WTC11 (cell line): ENCODE measurements around the gene PTPRN2. TPM values are rescaled to one million over a fixed set of nuclear protein-coding genes. Genes with fewer than 3 reads are reported as not detected.

Experiments
- ATAC-seq: fragments of 200-7000 bp; cut with Tn5 transposase; 2 replicates; pipeline ENCODE4 v1.10.0; 2021; ENCODE audit warnings: mild to moderate bottlenecking, moderate library complexity
- CTCF ChIA-PET: fragments of 300-600 bp; sonication (Branson Sonifier 250); formaldehyde crosslinking; loops from one replicate; lab custom pipeline; 2021; ENCODE audit warnings: antibody characterized with exemption; lab: Charles Lee
- POLR2A ChIA-PET: fragments of 350-600 bp; sonication (Branson Sonifier 250); formaldehyde crosslinking; loops from one replicate; lab custom pipeline; 2021; ENCODE audit warnings: antibody characterized with exemption; lab: Charles Lee
- DNase-seq: peaks from one replicate; pipeline ENCODE4 v3.0.0; 2021; ENCODE audit warnings: low spot score
- H3K27ac Mint-ChIP-seq: 2 replicates; pipeline ENCODE4 v1.8.0; 2021; ENCODE audit warnings: mixed read lengths
- H3K27me3 Mint-ChIP-seq: 2 replicates; pipeline ENCODE4 v1.8.0; 2021; ENCODE audit warnings: low read depth, mild to moderate bottlenecking, moderate library complexity, mixed read lengths
- H3K36me3 Mint-ChIP-seq: 2 replicates; pipeline ENCODE4 v1.8.0; 2021; ENCODE audit warnings: mixed read lengths
- H3K4me1 Mint-ChIP-seq: 2 replicates; pipeline ENCODE4 v1.8.0; 2022; ENCODE audit warnings: mixed read lengths
- H3K4me3 Mint-ChIP-seq: 2 replicates; pipeline ENCODE4 v1.8.0; 2021; ENCODE audit warnings: mild to moderate bottlenecking, moderate library complexity, mixed read lengths
- H3K9me3 Mint-ChIP-seq: 2 replicates; pipeline ENCODE4 v1.8.0; 2021; ENCODE audit warnings: mixed read lengths
- NFYB ChIP-seq: sonication (generic); formaldehyde crosslinking; conservative IDR thresholded peaks from 2 replicates; pipeline ENCODE4 v1.8.0; 2022; ENCODE audit warnings: low read depth, missing genetic modification reagents
- SOX15 ChIP-seq: fragments of 250-450 bp; sonication (Bioruptor Pico); IDR thresholded peaks from 2 replicates; pipeline ENCODE4 v1.9.0; 2021; ENCODE audit warnings: mild to moderate bottlenecking
- TEAD4 ChIP-seq: sonication (generic); formaldehyde crosslinking; IDR thresholded peaks from 2 replicates; pipeline ENCODE4 v1.8.0; 2022; ENCODE audit warnings: mild to moderate bottlenecking, missing genetic modification reagents
- ZNF138 ChIP-seq: sonication (generic); formaldehyde crosslinking; conservative IDR thresholded peaks from 2 replicates; pipeline ENCODE4 v1.8.1; 2022; ENCODE audit warnings: mild to moderate bottlenecking, moderate library complexity, missing genetic modification reagents
- ZNF232 ChIP-seq: sonication (generic); formaldehyde crosslinking; IDR thresholded peaks from 2 replicates; pipeline ENCODE4 v1.8.0; 2022; ENCODE audit warnings: mild to moderate bottlenecking, missing genetic modification reagents
- ZNF263 ChIP-seq: sonication (generic); formaldehyde crosslinking; IDR thresholded peaks from 2 replicates; pipeline ENCODE4 v1.8.1; 2022; ENCODE audit warnings: low read depth, mild to moderate bottlenecking, moderate library complexity, missing genetic modification reagents
- ZNF317 ChIP-seq: sonication (generic); formaldehyde crosslinking; IDR thresholded peaks from 2 replicates; pipeline ENCODE4 v1.8.1; 2023; ENCODE audit warnings: low read depth, mild to moderate bottlenecking, moderate library complexity, missing genetic modification reagents, borderline replicate concordance
- ZNF671 ChIP-seq: fragments of 250-450 bp; sonication (Bioruptor Pico); IDR thresholded peaks from 2 replicates; pipeline ENCODE4 v1.8.0; 2021; ENCODE audit warnings: mild to moderate bottlenecking
- total RNA-seq: library from RNA; stranded (reverse); gene quantifications from 3 replicates; pipeline ENCODE4 v1.2.3, GENCODE V29; 2021
- TF ChIP-seq, protein P1 (sequence below): sonication (generic); formaldehyde crosslinking; IDR thresholded peaks from 2 replicates; pipeline ENCODE4 v1.8.1; 2022; ENCODE audit warnings: missing genetic modification reagents, borderline replicate concordance
- TF ChIP-seq, protein P2 (sequence below): sonication (generic); formaldehyde crosslinking; IDR thresholded peaks from 2 replicates; pipeline ENCODE4 v1.8.1; 2023; ENCODE audit warnings: mild to moderate bottlenecking, missing genetic modification reagents
- TF ChIP-seq, protein P3 (sequence below): fragments of 250-450 bp; sonication (Bioruptor Pico); conservative IDR thresholded peaks from 2 replicates; pipeline ENCODE4 v1.9.0; 2021; ENCODE audit warnings: mild to moderate bottlenecking
- TF ChIP-seq, protein P4 (sequence below): sonication (generic); formaldehyde crosslinking; IDR thresholded peaks from 2 replicates; pipeline ENCODE4 v1.8.0; 2022; ENCODE audit warnings: mild to moderate bottlenecking, missing genetic modification reagents
- TF ChIP-seq, protein P5 (sequence below): fragments of 250-450 bp; sonication (Bioruptor Pico); IDR thresholded peaks from 2 replicates; pipeline ENCODE4 v1.8.0; 2021; ENCODE audit warnings: mild to moderate bottlenecking
- TF ChIP-seq, protein P6 (sequence below): sonication (generic); formaldehyde crosslinking; IDR thresholded peaks from 2 replicates; pipeline ENCODE4 v1.8.1; 2023; ENCODE audit warnings: mild to moderate bottlenecking, missing genetic modification reagents, borderline replicate concordance

Gene PTPRN2
- total RNA-seq, 1 experiment from 2014 or later, result 4.7 TPM

DNA sequence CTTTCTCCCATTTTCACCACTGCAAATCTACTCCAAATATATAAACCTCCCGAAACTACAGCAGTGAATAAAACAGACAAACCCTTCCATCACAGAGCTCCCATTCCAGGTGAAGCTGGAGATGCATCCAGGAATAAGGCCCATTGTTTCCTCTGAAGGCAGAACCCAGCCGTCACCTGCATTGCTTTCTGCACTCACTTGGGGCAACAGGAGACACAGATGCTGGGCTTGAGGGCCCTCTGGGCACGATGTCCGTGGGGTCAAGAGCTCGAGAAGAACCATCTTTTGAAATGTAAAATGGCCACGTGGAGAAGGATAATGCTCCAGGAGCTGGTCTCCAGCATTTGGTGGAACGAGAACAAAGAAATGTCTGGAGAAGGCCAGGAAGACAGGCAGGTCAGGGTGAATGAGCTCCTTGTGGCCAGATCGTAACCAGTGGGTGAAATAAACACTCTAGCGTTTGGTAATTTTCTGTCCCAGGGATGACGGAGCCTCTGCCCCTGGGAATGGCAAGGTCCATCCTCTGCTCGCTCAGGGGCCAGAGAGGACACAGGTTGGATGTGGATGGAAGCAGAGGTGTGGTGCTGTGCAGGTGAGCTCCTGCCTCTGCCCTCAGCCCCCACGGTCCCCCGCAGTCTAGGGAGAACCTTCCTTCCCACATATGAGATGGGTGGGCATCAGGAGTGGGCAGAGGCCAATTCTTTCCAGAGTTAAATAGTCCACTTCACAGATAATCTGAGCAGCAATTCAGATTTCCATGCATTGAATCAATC lies 694.7 kb downstream of the PTPRN2 start:
- ATAC-seq, result no peak
- TF ChIP-seq, protein P1, sequence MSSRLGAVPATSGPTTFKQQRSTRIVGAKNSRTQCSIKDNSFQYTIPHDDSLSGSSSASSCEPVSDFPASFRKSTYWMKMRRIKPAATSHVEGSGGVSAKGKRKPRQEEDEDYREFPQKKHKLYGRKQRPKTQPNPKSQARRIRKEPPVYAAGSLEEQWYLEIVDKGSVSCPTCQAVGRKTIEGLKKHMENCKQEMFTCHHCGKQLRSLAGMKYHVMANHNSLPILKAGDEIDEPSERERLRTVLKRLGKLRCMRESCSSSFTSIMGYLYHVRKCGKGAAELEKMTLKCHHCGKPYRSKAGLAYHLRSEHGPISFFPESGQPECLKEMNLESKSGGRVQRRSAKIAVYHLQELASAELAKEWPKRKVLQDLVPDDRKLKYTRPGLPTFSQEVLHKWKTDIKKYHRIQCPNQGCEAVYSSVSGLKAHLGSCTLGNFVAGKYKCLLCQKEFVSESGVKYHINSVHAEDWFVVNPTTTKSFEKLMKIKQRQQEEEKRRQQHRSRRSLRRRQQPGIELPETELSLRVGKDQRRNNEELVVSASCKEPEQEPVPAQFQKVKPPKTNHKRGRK (CRISPR knock-in tag), result no peak
- TF ChIP-seq SOX15 (no peak), ZNF232 (CRISPR knock-in tag) (no peak), ZNF671 (no peak), TEAD4 (CRISPR knock-in tag) (no peak), ZNF317 (CRISPR knock-in tag) (no peak), ZNF263 (CRISPR knock-in tag) (no peak), ZNF138 (CRISPR knock-in tag) (no peak), NFYB (CRISPR knock-in tag) (no peak)
- TF ChIP-seq, protein P2, sequence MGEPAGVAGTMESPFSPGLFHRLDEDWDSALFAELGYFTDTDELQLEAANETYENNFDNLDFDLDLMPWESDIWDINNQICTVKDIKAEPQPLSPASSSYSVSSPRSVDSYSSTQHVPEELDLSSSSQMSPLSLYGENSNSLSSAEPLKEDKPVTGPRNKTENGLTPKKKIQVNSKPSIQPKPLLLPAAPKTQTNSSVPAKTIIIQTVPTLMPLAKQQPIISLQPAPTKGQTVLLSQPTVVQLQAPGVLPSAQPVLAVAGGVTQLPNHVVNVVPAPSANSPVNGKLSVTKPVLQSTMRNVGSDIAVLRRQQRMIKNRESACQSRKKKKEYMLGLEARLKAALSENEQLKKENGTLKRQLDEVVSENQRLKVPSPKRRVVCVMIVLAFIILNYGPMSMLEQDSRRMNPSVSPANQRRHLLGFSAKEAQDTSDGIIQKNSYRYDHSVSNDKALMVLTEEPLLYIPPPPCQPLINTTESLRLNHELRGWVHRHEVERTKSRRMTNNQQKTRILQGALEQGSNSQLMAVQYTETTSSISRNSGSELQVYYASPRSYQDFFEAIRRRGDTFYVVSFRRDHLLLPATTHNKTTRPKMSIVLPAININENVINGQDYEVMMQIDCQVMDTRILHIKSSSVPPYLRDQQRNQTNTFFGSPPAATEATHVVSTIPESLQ (CRISPR knock-in tag), result no peak
- TF ChIP-seq, protein P3, sequence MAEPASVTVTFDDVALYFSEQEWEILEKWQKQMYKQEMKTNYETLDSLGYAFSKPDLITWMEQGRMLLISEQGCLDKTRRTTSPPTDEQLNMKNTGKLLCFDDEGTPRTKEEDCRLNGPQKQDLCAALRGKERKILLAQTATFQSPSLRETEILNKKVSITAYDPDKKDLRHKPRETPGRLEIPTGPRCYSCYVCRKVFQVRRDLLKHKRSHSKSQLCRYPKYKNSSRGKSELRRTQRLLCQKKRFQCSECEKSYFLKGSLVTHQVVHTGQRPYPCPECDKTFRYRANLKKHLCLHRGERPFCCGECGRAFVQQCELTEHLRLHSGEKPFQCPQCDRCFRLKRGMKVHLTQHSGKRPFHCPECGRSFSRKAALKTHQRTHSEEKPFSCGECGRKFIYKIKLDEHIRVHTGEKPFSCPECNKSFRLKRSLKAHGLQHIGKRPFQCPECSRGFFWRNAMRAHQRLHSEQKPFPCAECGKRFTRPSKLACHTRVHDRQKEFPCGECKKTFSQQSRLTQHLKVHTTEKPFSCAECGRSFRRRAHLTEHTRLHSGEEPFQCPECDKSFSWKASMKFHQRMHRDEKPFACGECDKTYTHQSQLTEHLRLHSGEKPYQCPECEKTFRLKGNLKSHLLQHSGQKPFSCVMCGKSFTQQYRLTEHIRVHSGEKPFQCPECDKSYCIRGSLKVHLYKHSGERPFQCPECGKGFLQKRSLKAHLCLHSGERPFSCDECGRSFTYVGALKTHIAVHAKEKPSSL, result no peak
- TF ChIP-seq, protein P4, sequence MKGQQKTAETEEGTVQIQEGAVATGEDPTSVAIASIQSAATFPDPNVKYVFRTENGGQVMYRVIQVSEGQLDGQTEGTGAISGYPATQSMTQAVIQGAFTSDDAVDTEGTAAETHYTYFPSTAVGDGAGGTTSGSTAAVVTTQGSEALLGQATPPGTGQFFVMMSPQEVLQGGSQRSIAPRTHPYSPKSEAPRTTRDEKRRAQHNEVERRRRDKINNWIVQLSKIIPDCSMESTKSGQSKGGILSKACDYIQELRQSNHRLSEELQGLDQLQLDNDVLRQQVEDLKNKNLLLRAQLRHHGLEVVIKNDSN (CRISPR knock-in tag), result no peak
- TF ChIP-seq, protein P5, sequence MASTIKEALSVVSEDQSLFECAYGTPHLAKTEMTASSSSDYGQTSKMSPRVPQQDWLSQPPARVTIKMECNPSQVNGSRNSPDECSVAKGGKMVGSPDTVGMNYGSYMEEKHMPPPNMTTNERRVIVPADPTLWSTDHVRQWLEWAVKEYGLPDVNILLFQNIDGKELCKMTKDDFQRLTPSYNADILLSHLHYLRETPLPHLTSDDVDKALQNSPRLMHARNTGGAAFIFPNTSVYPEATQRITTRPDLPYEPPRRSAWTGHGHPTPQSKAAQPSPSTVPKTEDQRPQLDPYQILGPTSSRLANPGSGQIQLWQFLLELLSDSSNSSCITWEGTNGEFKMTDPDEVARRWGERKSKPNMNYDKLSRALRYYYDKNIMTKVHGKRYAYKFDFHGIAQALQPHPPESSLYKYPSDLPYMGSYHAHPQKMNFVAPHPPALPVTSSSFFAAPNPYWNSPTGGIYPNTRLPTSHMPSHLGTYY (CRISPR knock-in tag), result no peak
- TF ChIP-seq, protein P6, sequence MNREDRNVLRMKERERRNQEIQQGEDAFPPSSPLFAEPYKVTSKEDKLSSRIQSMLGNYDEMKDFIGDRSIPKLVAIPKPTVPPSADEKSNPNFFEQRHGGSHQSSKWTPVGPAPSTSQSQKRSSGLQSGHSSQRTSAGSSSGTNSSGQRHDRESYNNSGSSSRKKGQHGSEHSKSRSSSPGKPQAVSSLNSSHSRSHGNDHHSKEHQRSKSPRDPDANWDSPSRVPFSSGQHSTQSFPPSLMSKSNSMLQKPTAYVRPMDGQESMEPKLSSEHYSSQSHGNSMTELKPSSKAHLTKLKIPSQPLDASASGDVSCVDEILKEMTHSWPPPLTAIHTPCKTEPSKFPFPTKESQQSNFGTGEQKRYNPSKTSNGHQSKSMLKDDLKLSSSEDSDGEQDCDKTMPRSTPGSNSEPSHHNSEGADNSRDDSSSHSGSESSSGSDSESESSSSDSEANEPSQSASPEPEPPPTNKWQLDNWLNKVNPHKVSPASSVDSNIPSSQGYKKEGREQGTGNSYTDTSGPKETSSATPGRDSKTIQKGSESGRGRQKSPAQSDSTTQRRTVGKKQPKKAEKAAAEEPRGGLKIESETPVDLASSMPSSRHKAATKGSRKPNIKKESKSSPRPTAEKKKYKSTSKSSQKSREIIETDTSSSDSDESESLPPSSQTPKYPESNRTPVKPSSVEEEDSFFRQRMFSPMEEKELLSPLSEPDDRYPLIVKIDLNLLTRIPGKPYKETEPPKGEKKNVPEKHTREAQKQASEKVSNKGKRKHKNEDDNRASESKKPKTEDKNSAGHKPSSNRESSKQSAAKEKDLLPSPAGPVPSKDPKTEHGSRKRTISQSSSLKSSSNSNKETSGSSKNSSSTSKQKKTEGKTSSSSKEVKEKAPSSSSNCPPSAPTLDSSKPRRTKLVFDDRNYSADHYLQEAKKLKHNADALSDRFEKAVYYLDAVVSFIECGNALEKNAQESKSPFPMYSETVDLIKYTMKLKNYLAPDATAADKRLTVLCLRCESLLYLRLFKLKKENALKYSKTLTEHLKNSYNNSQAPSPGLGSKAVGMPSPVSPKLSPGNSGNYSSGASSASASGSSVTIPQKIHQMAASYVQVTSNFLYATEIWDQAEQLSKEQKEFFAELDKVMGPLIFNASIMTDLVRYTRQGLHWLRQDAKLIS, result no peak
- Mint-ChIP-seq H3K27me3 (peaks cover 15% of the 10 kb centered on the region), H3K27ac (no peak overlapping the region), H3K4me3 (no peak overlapping the region), H3K36me3 (peaks cover 36% of the 10 kb centered on the region), H3K9me3 (peaks cover 43% of the 10 kb centered on the region), H3K4me1 (peaks cover 5% of the 10 kb centered on the region)
- POLR2A ChIA-PET, result no interaction called here
- no peak for DNase-seq
- CTCF ChIA-PET, result interaction anchor here (1.6 kb wide), 1 partner anchor 83 kb away, joined by 3 read pairs; no protein-coding TSS in a partner anchor
